WI38 (cell line): ENCODE results near the gene POLD3.

ENCODE experiments used
- H3K4me3 ChIP-seq: 2 replicates; pipeline ENCODE4 v1.5.1; 2011; ENCODE audit warnings: low read depth, mild to moderate bottlenecking, control low read depth, low read length
- CTCF ChIP-seq: IDR thresholded peaks from 2 replicates; pipeline ENCODE4 v1.5.1; 2012; ENCODE audit warnings: low read depth, mild to moderate bottlenecking, control low read depth, low read length

POLD3 gene

GRCh38 chr11:74637700-74638099 lies 45.3 kb downstream of the POLD3 start:
- TF ChIP-seq CTCF, result no peak
- no peak overlapping the region for H3K4me3 ChIP-seq

GRCh38 chr11:74638869-74639268 lies 46.5 kb downstream of the POLD3 start:
- no peak for TF ChIP-seq CTCF

GRCh38 chr11:74639533-74639932 lies 47.2 kb downstream of the POLD3 start:
- no peak overlapping the region for H3K4me3 ChIP-seq
- TF ChIP-seq CTCF, result no peak

More at GRCh38 chr11:74638869-74639268, 46.5 kb downstream of the POLD3 start:
- no peak overlapping the region for H3K4me3 ChIP-seq

- H3K4me3 ChIP-seq, result no peak overlapping the region
- TF ChIP-seq CTCF, result no peak
Measured at GRCh38 chr11:74641289-74641688, 48.9 kb downstream of the POLD3 start.

GRCh38 chr11:74641905-74642304 lies 49.5 kb downstream of the POLD3 start:
- H3K4me3 ChIP-seq, result no peak overlapping the region
- no peak for TF ChIP-seq CTCF

GRCh38 chr11:74642912-74643311 lies 50.5 kb downstream of the POLD3 start:
- TF ChIP-seq CTCF, result no peak

GRCh38 chr11:74644081-74644480 lies 51.7 kb downstream of the POLD3 start:
- TF ChIP-seq CTCF, result no peak
- H3K4me3 ChIP-seq, result no peak overlapping the region

More at GRCh38 chr11:74642912-74643311, 50.5 kb downstream of the POLD3 start:
- no peak overlapping the region for H3K4me3 ChIP-seq
